Measurements from ENCODE around the gene EPHA1. TPM values are rescaled to one million over a fixed set of nuclear protein-coding genes. Genes with fewer than 3 reads are reported as not detected.
"Not testable (repeated sequence)": the region's sequence is repeated elsewhere in the genome, so short reads cannot be mapped to it uniquely, and the experiment has no call there.

The EPHA1 gene
- total RNA-seq, 2 experiments from 2014 or later = 1.0 to 1.3 TPM

GRCh38 chr7:143426479-143427142 is 18.0 kb upstream of the EPHA1 start:
- intact Hi-C loops (cut with micrococcal nuclease) = no loop called here
- Mint-ChIP-seq H3K27ac (no peak overlapping the region), H3K27me3 (ENCODE audit: low read depth) (no peaks in the 10 kb centered on the region), H3K36me3 (ENCODE audit: low read depth) (no peaks in the 10 kb centered on the region), H3K4me3 (no peak overlapping the region), H3K9me3 (no peaks in the 10 kb centered on the region), H3K4me1 (ENCODE audit: low read depth) (peaks cover 8% of the 10 kb centered on the region)
- DNase-seq = no peak
- CTCF ChIA-PET = interaction anchor here (0.6 to 1.5 kb wide), 3 partner anchors 10 to 128 kb away, joined by 3 to 10 read pairs (median 3); no protein-coding TSS in a partner anchor

GRCh38 chr7:143424476-143424875 is 15.8 kb upstream of the EPHA1 start:
- H3K36me3 Mint-ChIP-seq (ENCODE audit: low read depth); intact Hi-C loops (cut with micrococcal nuclease); H3K27ac Mint-ChIP-seq; H3K4me1 Mint-ChIP-seq (ENCODE audit: low read depth); H3K9me3 Mint-ChIP-seq; H3K27me3 Mint-ChIP-seq (ENCODE audit: low read depth); DNase-seq; H3K4me3 Mint-ChIP-seq: not testable (repeated sequence)
- CTCF ChIA-PET = interaction anchor here (1.5 to 2.3 kb wide), 2 partner anchors 184 to 422 kb away, joined by 4 to 10 read pairs; no protein-coding TSS in a partner anchor

GRCh38 chr7:143422033-143422432 is 13.4 kb upstream of the EPHA1 start:
- Mint-ChIP-seq H3K4me3 (no peak overlapping the region), H3K36me3 (ENCODE audit: low read depth) (peaks cover 2% of the 10 kb centered on the region), H3K27ac (no peak overlapping the region), H3K9me3 (peaks cover 2% of the 10 kb centered on the region), H3K4me1 (ENCODE audit: low read depth) (peaks cover 13% of the 10 kb centered on the region), H3K27me3 (ENCODE audit: low read depth) (no peaks in the 10 kb centered on the region)
- intact Hi-C loops (cut with micrococcal nuclease) = no loop called here
- CTCF ChIA-PET = interaction anchor here (1.0 to 1.1 kb wide), 2 partner anchors 17 to 182 kb away, joined by 4 read pairs; no protein-coding TSS in a partner anchor
- no peak for DNase-seq

- CTCF ChIA-PET = interaction anchor here (0.6 to 0.9 kb wide), 2 partner anchors 12 to 71 kb away, joined by 3 to 5 read pairs; partner anchors contain the start of gene EPHA1
- H3K27ac Mint-ChIP-seq; intact Hi-C loops (cut with micrococcal nuclease): not testable (repeated sequence)
These were observed 12.0 kb upstream of the EPHA1 start for GRCh38 chr7:143420624-143421023.

GRCh38 chr7:143419880-143420279 is 11.2 kb upstream of the EPHA1 start:
- CTCF ChIA-PET = no interaction called here
- no peak overlapping the region for H3K4me3 Mint-ChIP-seq
- peaks cover 12% of the 10 kb centered on the region for H3K4me1 Mint-ChIP-seq (ENCODE audit: low read depth)
- DNase-seq = no peak
- H3K27ac Mint-ChIP-seq = no peak overlapping the region
- no peaks in the 10 kb centered on the region for H3K27me3 Mint-ChIP-seq (ENCODE audit: low read depth)
- peaks cover 2% of the 10 kb centered on the region for H3K9me3 Mint-ChIP-seq
- intact Hi-C loops (cut with micrococcal nuclease) = loop anchor here (5.0 kb wide), 1 partner anchor 413 kb away; no protein-coding TSS in a partner anchor
- H3K36me3 Mint-ChIP-seq (ENCODE audit: low read depth) = peaks cover 2% of the 10 kb centered on the region

More at GRCh38 chr7:143420624-143421023, 12.0 kb upstream of the EPHA1 start:
- DNase-seq; H3K36me3 Mint-ChIP-seq (ENCODE audit: low read depth); H3K4me3 Mint-ChIP-seq; H3K9me3 Mint-ChIP-seq; H3K27me3 Mint-ChIP-seq (ENCODE audit: low read depth): not testable (repeated sequence)
- H3K4me1 Mint-ChIP-seq (ENCODE audit: low read depth) = peaks cover 12% of the 10 kb centered on the region

GRCh38 chr7:143418681-143419458 is 10.2 kb upstream of the EPHA1 start:
- CTCF ChIA-PET = interaction anchor here (4.8 to 5.3 kb wide), 2 partner anchors 16 to 177 kb away, joined by 76 to 79 read pairs; no protein-coding TSS in a partner anchor
- Mint-ChIP-seq H3K36me3 (ENCODE audit: low read depth) (peaks cover 2% of the 10 kb centered on the region), H3K27me3 (ENCODE audit: low read depth) (no peaks in the 10 kb centered on the region), H3K4me3 (no peak overlapping the region), H3K27ac (no peak overlapping the region), H3K9me3 (peaks cover 2% of the 10 kb centered on the region), H3K4me1 (ENCODE audit: low read depth) (peaks cover 12% of the 10 kb centered on the region)
- no peak for DNase-seq
- intact Hi-C loops (cut with micrococcal nuclease) = loop anchor here (5.0 kb wide), 1 partner anchor 412 kb away; no protein-coding TSS in a partner anchor

GRCh38 chr7:143417734-143418383 is 9.2 kb upstream of the EPHA1 start:
- peaks cover 2% of the 10 kb centered on the region for H3K9me3 Mint-ChIP-seq

GRCh38 chr7:143416565-143417149 is 8.0 kb upstream of the EPHA1 start:
- Mint-ChIP-seq H3K4me1 (ENCODE audit: low read depth) (peaks cover 22% of the 10 kb centered on the region), H3K27ac (no peak overlapping the region), H3K4me3 (no peak overlapping the region), H3K9me3 (peaks cover 2% of the 10 kb centered on the region), H3K36me3 (ENCODE audit: low read depth) (peaks cover 2% of the 10 kb centered on the region), H3K27me3 (ENCODE audit: low read depth) (no peaks in the 10 kb centered on the region)
- intact Hi-C loops (cut with micrococcal nuclease) = loop anchor here (1.0 to 5.0 kb wide), 5 partner anchors 36 to 409 kb away; no protein-coding TSS in a partner anchor
- DNase-seq = no peak
- CTCF ChIA-PET = interaction anchor here (0.6 to 5.3 kb wide), 32 partner anchors 10 to 888 kb away, joined by 3 to 79 read pairs (median 3); partner anchors contain the start of genes CLCN1 and GSTK1

More at GRCh38 chr7:143417734-143418383, 9.2 kb upstream of the EPHA1 start:
- Mint-ChIP-seq H3K27ac (no peak overlapping the region), H3K4me1 (ENCODE audit: low read depth) (peaks cover 12% of the 10 kb centered on the region), H3K4me3 (no peak overlapping the region), H3K27me3 (ENCODE audit: low read depth) (no peaks in the 10 kb centered on the region), H3K36me3 (ENCODE audit: low read depth) (peaks cover 2% of the 10 kb centered on the region)
- DNase-seq = no peak
- intact Hi-C loops (cut with micrococcal nuclease) = loop anchor here (2.0 to 5.0 kb wide), 3 partner anchors 113 to 411 kb away; no protein-coding TSS in a partner anchor
- CTCF ChIA-PET = interaction anchor here (0.7 to 5.3 kb wide), 17 partner anchors 9 to 197 kb away, joined by 3 to 79 read pairs (median 3); no protein-coding TSS in a partner anchor

GRCh38 chr7:143415742-143416397 is 7.2 kb upstream of the EPHA1 start:
- peaks cover 2% of the 10 kb centered on the region for H3K9me3 Mint-ChIP-seq
- intact Hi-C loops (cut with micrococcal nuclease) = loop anchor here (1.0 to 5.0 kb wide), 5 partner anchors 36 to 409 kb away; no protein-coding TSS in a partner anchor
- H3K4me3 Mint-ChIP-seq = no peak overlapping the region
- H3K36me3 Mint-ChIP-seq (ENCODE audit: low read depth) = peaks cover 2% of the 10 kb centered on the region
- peaks cover 28% of the 10 kb centered on the region for H3K4me1 Mint-ChIP-seq (ENCODE audit: low read depth)
- H3K27me3 Mint-ChIP-seq (ENCODE audit: low read depth) = no peaks in the 10 kb centered on the region
- H3K27ac Mint-ChIP-seq = no peak overlapping the region
- CTCF ChIA-PET = interaction anchor here (0.6 to 5.3 kb wide), 24 partner anchors 11 to 197 kb away, joined by 3 to 79 read pairs (median 3); no protein-coding TSS in a partner anchor
- DNase-seq = no peak

GRCh38 chr7:143415209-143415608 is 6.6 kb upstream of the EPHA1 start:
- DNase-seq; H3K36me3 Mint-ChIP-seq (ENCODE audit: low read depth); H3K9me3 Mint-ChIP-seq; H3K4me3 Mint-ChIP-seq; H3K27ac Mint-ChIP-seq; H3K27me3 Mint-ChIP-seq (ENCODE audit: low read depth): not testable (repeated sequence)
- CTCF ChIA-PET = interaction anchor here (0.7 to 5.3 kb wide), 10 partner anchors 11 to 174 kb away, joined by 3 to 79 read pairs (median 6); no protein-coding TSS in a partner anchor
- intact Hi-C loops (cut with micrococcal nuclease) = loop anchor here (5.0 kb wide), 1 partner anchor 408 kb away; no protein-coding TSS in a partner anchor
- peaks cover 34% of the 10 kb centered on the region for H3K4me1 Mint-ChIP-seq (ENCODE audit: low read depth)

- Mint-ChIP-seq H3K4me1 (ENCODE audit: low read depth) (peaks cover 43% of the 10 kb centered on the region), H3K9me3 (no peaks in the 10 kb centered on the region), H3K27ac (no peak overlapping the region), H3K4me3 (no peak overlapping the region), H3K36me3 (ENCODE audit: low read depth) (no peaks in the 10 kb centered on the region), H3K27me3 (ENCODE audit: low read depth) (no peaks in the 10 kb centered on the region)
- intact Hi-C loops (cut with micrococcal nuclease) = no loop called here
- CTCF ChIA-PET = no interaction called here
- DNase-seq = no peak
These were observed 4.5 kb upstream of the EPHA1 start for GRCh38 chr7:143413123-143413522.

All from activated naive CD4-positive, alpha-beta T cell treated with anti-CD3 and anti-CD28 coated beads for 36 hours (primary cell).